HG03039 (cell line): ENCODE measurements around the gene HLTF.

Source experiments
- ATAC-seq: cut with Tn5 transposase; IDR thresholded peaks from one replicate; pipeline ENCODE4 v1.9.1; 2021; ENCODE audit warnings: mild to moderate bottlenecking, moderate library complexity; ENCODE audit not compliant: unreplicated experiment

The HLTF gene

GRCh38 chr3:149018247-149018646, 68.1 kb downstream of the HLTF start:
- ATAC-seq: no peak

DNA sequence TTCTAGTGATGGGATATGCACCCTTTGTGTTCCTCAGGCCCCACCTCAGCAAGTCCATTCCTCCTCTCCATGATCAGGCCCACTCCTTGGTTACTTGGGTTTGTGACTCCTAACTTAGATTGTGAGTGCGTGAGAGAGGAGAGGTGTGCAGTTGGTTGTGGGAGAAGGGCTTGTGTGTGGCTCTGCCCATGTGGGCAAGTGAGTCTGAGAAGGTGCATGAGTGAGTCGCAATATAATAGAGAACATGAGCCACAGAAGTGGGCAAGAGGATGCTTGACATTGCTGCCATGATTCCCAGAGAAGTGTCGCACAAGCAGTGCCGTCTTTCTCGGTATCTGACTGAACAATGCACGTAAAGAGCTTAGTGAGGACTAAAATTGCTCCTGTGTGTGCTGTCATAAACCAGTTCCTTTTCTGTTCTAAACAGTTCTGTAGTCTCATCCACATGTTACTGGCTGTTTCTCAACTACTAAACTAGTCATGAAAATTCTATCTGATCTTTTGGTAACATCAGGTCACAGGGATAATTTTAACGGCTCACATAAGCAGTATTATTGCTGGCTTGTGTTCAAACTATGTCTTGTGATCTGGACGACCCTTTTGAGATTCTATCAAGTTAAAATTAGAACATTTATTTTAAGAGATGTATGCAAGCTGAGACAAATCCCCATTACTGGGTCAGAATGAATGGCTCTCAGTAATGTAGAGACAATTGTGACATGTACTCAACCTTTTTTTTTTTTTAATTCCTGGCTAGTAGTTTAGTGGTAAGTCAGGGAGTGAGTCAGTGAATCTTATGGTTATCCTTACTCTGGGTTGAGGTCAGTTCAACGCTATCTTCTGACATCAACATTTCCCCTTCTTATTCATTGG, 69.4 kb downstream of the HLTF start:
- no peak for ATAC-seq

DNA sequence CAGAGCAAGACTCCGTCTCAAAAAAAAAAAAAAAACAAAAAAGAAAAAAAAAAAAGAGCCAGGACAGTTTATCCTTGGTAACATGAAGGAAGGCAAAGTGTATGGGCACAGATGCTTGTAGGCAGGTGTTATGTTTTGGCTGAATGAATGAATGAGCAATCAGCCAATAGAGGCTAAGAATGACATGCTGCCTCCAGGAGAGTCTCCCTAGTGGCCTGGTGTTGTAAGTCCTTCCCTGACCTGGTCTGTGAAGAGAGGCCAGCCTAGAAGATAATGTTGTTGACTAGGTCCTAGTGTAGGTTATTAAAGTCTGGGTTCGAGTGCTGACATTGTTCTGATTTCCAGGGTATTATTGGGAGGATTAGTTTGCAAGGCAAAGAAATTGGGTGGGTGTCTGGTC, 70.1 kb downstream of the HLTF start:
- no peak for ATAC-seq

- no peak for ATAC-seq
Observed at GRCh38 chr3:149015393-149015792, 70.9 kb downstream of the HLTF start.

GRCh38 chr3:149013726-149014125, 72.6 kb downstream of the HLTF start:
- ATAC-seq: no peak

- ATAC-seq: no peak
Observed at GRCh38 chr3:149011676-149012075, 74.7 kb downstream of the HLTF start.

DNA sequence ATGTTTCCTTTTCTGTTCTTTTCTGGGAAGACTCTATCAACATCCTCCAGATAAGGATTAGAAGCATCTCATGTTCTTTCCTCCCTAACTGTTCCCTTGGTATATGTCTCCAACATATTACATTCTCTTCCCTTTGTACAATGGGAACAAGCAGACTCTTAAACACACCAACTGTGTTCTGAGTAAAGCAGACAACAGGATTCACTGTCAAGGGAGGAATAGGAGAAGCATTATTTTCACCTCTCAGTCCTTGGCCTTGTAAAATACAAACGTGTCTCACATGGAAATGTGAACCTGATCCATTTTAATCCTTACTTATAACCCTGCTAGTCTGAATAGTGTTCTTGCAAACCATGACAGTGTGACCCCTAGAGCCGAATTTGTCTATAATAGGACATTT, 75.4 kb downstream of the HLTF start:
- ATAC-seq: no peak

GRCh38 chr3:149010504-149010951, 75.8 kb downstream of the HLTF start:
- ATAC-seq: no peak

DNA sequence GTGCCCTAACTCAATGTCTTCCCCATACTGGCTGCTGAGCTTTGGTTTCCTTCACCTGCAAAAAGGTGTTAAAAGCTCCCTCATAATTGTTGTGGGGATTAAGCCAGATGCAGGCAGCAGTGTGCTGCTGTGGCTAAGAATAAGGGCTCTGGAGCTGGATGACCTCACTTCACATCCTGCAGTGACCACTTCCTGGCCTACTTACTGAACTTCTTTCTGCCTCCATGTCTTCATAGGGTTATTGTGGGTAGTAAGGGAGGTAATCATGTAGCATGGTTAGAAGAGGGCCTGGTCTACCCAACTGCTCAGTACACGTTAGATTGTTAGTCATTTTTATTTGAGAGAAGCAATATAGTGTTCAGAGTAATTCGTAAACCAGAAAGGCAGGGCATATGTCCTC, 76.6 kb downstream of the HLTF start:
- ATAC-seq: no peak

- no peak for ATAC-seq
Observed at GRCh38 chr3:149007567-149008257, 78.6 kb downstream of the HLTF start.

- no peak for ATAC-seq
Observed at GRCh38 chr3:149005416-149005815, 80.9 kb downstream of the HLTF start.

DNA sequence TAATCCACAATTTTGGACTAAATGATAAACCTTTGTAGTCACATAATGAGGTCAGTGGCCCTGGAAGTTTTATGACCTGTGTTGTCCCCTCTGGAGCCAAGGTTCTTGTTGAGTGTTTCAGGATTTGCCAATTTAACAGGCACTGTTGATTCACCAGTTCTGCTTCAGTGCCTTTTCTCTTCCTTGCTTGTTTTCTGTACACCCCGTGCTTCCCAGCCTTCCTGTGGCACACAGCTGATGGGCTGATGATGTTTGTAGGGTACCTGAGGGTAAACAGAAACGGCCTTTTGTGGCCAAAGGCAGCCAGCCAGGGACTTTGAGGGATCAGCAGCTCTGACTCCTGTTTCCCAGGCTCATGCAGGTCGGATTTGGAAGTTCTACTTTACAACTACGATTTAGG, 81.7 kb downstream of the HLTF start:
- ATAC-seq: no peak

DNA sequence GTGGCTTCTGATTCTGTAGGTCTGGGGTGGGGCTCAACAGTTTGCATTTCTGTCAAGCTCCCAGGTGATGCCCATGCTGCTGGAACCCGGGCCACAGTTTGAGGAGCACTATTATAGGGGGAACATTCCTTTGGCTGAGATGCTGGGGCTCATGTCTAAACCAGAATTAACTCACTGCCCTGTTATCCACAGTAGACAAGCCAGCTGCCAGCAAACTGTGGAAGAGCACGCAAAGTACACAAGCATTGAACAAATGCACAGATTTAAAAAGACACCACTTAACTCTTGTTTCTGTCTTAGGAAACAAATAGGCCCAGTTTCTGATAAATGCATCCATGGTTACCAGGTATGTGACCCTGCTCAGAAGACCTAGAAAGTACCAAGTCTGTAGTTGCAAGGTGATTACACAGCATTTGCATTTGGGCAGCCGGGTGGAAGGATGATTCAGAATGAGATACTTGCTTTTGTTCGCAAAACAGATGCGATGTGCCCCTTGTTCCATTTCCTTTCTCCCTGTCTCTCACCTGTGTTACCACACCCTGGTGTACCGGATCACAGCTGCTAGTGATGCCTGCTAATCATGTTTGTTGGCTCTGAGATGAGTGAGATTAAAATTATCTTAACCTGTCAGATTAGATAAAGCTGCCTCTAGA, 82.6 kb downstream of the HLTF start:
- peak; percentile 75 for ATAC-seq

DNA sequence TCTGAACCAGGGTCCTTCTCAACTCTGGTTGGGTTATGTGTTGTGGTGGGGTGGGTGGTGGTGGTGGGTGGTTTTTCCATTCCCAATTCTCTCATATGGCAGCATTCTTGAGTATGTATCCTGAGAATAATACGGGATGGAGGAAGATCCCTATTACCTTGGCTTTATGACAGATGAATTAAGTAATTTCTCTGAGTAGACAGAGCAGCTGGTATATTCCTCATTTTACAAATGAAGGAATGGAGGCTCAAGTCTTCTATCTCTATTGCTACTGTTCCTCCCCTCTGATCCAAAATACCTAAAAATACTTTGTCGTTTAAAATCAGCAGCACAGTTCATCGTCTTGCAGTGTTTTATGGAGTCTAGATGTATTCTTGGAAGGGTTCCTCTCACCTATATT, 84.6 kb downstream of the HLTF start:
- no peak for ATAC-seq

DNA sequence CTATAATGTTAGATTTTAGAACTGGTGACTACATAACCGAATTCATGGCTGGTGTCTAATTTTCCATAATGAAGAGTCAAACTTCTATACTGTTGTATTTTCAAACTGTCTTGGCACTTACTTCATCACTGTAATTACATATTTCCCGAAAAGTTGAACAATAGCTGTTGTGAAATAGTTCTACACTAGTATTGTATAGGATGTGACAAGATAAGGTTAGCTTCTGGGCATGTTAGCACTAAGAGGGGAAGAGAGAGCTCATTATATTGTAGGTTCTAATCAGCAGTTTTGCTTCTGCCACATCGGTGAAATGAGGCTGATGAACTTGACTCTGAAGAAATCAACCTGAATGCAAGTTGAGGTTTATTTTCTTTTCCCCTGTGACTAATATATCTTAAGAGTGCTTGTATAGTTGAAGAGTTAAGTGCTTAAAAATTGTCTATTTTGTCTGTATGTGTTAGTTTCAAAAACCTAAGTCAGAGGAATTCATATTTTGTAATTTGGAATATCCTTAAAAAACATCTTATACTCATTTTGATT, 86.1 kb downstream of the HLTF start:
- ATAC-seq: no peak

DNA sequence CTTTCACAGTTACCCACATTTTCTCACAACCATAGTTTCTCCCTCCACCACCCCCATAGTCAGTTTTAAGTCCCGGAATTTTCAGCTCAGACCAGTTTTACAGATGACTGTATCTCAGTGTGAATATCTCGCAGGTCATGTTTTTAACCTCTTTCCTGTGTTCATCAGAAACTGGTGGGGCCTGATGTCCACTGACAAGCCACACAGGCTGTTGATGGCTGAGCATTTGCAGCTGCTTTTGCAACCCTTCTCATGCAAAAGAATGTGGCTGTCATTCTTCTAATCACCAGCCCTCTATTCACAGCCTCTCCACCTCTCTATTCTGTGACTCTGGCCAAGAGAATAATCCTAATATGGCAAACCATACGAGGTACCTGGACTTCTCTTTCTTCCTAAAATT, 86.5 kb downstream of the HLTF start:
- ATAC-seq: no peak

GRCh38 chr3:148998715-148999423, 87.5 kb downstream of the HLTF start:
- no peak for ATAC-seq

GRCh38 chr3:148998297-148998696, 88.0 kb downstream of the HLTF start:
- ATAC-seq: no peak

DNA sequence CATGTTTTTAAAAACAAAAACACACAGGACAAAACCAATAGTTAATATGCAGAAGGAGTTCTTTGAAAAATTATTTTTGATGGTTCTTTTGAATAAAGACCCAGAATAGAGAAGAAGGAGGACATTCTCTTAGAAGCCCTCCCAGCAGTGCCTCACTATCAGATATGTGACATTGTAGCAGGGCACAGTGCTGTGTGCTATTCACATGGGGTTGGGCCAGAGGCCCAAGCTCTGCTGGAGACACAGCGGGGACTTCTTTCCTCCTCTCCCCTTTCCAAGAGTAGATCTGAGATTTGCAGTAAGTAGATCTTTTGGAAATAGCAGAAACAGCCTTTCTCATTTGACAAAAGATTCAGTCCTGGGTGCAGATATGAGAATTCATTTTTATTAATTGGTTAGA, 88.7 kb downstream of the HLTF start:
- ATAC-seq: no peak

DNA sequence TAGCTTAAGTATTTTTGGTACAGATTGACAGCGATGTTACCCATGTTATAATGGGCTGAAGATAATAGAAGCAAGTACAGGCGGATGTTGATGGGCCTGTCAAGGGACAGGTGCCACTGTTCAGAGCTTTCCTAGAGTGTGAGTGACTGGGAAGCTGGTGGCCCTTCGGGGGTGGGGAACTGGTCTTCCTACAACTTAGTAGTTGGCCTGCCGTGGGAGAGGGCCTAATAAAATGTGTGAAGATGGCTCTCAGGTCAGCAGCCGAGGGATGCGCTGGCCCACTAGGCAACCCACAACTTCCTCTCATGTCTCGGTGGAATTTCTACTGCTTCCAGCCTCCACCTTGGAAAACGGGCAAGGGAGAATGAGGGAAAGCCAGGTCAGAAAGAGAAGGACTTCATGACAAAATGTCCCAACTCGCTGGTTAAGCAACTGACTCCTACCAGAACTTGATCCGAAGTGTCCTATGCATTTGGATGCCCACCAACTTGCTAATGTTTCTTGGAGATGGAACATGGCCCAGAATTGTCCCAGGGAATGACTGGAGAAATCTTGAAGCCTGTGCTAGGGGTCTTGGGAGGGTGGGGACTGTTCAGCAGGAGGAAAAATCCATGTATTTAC, 93.6 kb downstream of the HLTF start:
- ATAC-seq: no peak
